HG02840 (cell line): ENCODE measurements around the gene TMEM138.

Experiments
- ATAC-seq: cut with Tn5 transposase; IDR thresholded peaks from one replicate; pipeline ENCODE4 v1.9.1; 2021; ENCODE audit warnings: mild to moderate bottlenecking, moderate library complexity, moderate number of reproducible peaks; ENCODE audit not compliant: unreplicated experiment, low FRiP score

TMEM138 gene

GRCh38 chr11:61403658-61404057, 41.5 kb downstream of the TMEM138 start:
- no peak for ATAC-seq

GRCh38 chr11:61404103-61404502, 41.9 kb downstream of the TMEM138 start:
- ATAC-seq: no peak

GRCh38 chr11:61404641-61405040, 42.5 kb downstream of the TMEM138 start:
- no peak for ATAC-seq

GRCh38 chr11:61406067-61406466, 43.9 kb downstream of the TMEM138 start:
- ATAC-seq: no peak

GRCh38 chr11:61406991-61407728, 45.0 kb downstream of the TMEM138 start:
- no peak for ATAC-seq

GRCh38 chr11:61411589-61411988, 49.4 kb downstream of the TMEM138 start:
- ATAC-seq: no peak

- no peak for ATAC-seq
Observed at GRCh38 chr11:61413496-61413895, 51.3 kb downstream of the TMEM138 start.

- no peak for ATAC-seq
Observed at GRCh38 chr11:61414547-61414946, 52.4 kb downstream of the TMEM138 start.

- ATAC-seq: no peak
Observed at GRCh38 chr11:61415381-61415780, 53.2 kb downstream of the TMEM138 start.

- no peak for ATAC-seq
Observed at GRCh38 chr11:61416941-61417340, 54.8 kb downstream of the TMEM138 start.

GRCh38 chr11:61417670-61418069, 55.5 kb downstream of the TMEM138 start:
- ATAC-seq: no peak

GRCh38 chr11:61418136-61418535, 56.0 kb downstream of the TMEM138 start:
- ATAC-seq: no peak
